Skeletal muscle satellite cell (primary cell): ENCODE measurements around the gene PADI3. TPM values are rescaled to one million over a fixed set of nuclear protein-coding genes. Genes with fewer than 3 reads are reported as not detected.

Experiments
- H3K27me3 ChIP-seq: 2 replicates; pipeline ENCODE4 v1.7.0; 2013; ENCODE audit warnings: low read length; ENCODE audit not compliant: control insufficient read depth, insufficient read depth
- H3K36me3 ChIP-seq: 2 replicates; pipeline ENCODE4 v1.7.0; 2013; ENCODE audit warnings: mild to moderate bottlenecking, control low read depth, low read length; ENCODE audit not compliant: insufficient read depth
- H3K4me1 ChIP-seq: 2 replicates; pipeline ENCODE4 v1.7.0; 2013; ENCODE audit warnings: low read length; ENCODE audit not compliant: control insufficient read depth, insufficient read depth
- H3K4me2 ChIP-seq: 2 replicates; pipeline ENCODE4 v1.7.0; 2013; ENCODE audit warnings: mild to moderate bottlenecking, low read length
- H3K4me3 ChIP-seq: 2 replicates; pipeline ENCODE4 v1.7.0; 2013; ENCODE audit warnings: low read length
- H3K9ac ChIP-seq: 2 replicates; pipeline ENCODE4 v1.7.0; 2013; ENCODE audit warnings: mild to moderate bottlenecking, low read depth, low read length, moderate library complexity
- H3K9me3 ChIP-seq: replicated peaks from 2 replicates; pipeline ENCODE4 v1.7.0; 2013; ENCODE audit warnings: mild to moderate bottlenecking, control low read depth, low read length
- total RNA-seq: library from RNA; depleted of rRNA; stranded (reverse); fragments of >200 nt; gene quantifications from 2 replicates; pipeline ENCODE4 v1.2.3, GENCODE V29; 2012; rRNA removed

PADI3 gene, protein sequence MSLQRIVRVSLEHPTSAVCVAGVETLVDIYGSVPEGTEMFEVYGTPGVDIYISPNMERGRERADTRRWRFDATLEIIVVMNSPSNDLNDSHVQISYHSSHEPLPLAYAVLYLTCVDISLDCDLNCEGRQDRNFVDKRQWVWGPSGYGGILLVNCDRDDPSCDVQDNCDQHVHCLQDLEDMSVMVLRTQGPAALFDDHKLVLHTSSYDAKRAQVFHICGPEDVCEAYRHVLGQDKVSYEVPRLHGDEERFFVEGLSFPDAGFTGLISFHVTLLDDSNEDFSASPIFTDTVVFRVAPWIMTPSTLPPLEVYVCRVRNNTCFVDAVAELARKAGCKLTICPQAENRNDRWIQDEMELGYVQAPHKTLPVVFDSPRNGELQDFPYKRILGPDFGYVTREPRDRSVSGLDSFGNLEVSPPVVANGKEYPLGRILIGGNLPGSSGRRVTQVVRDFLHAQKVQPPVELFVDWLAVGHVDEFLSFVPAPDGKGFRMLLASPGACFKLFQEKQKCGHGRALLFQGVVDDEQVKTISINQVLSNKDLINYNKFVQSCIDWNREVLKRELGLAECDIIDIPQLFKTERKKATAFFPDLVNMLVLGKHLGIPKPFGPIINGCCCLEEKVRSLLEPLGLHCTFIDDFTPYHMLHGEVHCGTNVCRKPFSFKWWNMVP
- total RNA-seq = not detected in 2 replicates

DNA sequence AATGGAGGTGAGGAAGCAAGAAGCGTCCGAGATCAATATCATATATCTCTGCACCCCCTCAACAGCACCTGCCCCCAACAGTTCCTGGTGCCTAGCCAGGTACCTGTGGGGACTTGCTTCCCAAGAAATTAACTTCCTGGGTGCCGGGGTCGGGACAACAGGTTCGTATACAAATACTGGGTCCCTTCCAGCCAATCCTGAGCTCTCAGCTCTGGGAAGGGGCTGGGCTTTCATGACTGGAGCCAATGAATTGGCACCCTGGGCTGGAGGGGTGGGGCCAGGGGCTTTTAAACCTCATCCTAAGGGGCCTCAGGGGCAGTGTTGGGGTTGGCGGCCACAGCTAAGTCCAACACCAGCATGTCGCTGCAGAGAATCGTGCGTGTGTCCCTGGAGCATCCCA lies at the start of gene PADI3:
Gene PADI3, plus strand, starts transcription at position 318 of the 400 bp plus-strand sequence. Its CDS starts 40 bp downstream, at position 358.
- Histone ChIP-seq H3K9me3 (no peaks in the 10 kb centered on the region), H3K4me2 (no peak within 1 kb of the TSS), H3K36me3 (no peaks in the 10 kb centered on the region), H3K4me3 (no peak within 1 kb of the TSS), H3K4me1 (peaks cover 29% of the 10 kb centered on the region), H3K9ac (no peak within 1 kb of the TSS), H3K27me3 (no peaks in the 10 kb centered on the region)

DNA sequence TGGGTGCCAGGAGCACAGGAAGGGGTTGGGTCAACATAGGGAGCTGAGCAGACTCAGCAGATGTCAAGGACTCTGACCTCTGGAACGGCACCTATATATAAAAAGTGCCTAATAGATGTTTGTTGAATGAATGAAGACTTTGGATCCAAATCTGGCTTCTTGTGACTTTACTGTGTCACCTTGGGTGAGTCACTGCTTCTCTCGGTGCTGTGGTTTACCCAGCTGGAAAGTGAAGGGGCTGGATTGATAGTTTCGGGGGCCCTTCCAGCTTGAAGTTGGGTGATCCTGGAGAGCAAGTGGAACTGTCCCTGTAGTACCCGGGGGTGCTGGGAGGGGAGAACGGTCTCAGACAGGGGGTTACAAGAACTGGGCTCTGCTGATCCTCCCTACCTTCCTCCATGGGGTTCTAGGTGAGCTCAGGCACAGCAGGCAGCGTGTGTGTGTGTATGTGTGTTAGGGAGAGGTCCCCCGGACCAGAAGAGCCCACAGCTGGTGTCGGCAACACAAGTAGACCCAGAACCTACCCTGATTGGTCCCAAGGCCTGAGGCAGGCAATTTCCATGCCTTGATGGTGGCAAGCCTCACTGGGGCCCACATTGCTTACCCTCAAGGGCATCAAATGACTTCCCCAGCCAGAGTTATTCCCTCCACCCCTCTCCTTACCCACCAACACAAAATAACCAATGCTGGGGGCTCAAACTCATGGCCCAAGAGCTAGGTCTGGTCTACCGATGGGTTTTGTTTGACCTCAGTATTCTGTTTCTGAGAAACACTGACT lies 49.4 kb upstream of the PADI3 start:
- peaks cover 16% of the 10 kb centered on the region for H3K4me1 ChIP-seq
- no peak overlapping the region for H3K9ac ChIP-seq
- H3K27me3 ChIP-seq = no peaks in the 10 kb centered on the region
- no peaks in the 10 kb centered on the region for H3K9me3 ChIP-seq
- no peak overlapping the region for H3K4me3 ChIP-seq
- H3K4me2 ChIP-seq = no peak overlapping the region
- no peaks in the 10 kb centered on the region for H3K36me3 ChIP-seq

DNA sequence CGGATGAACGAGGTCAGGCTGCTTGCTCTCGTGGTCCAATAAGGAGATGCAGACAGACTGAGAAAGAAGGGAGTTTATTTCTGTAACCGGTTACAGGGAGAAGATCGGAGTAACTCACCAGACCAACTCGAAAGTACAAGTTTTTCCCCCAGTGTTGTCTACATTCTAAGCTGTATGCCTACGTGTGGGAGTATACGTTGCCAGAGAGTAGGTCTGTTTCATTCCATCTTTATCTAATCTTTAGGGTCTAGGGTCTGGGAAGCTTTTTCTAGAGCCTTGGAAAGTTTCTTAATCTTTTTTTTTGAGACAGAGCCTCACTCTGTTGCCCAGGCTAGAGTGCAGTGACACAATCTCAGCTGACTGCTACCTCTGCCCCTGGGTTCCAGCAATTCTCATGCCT lies 48.7 kb upstream of the PADI3 start:
- no peak overlapping the region for H3K9ac ChIP-seq
- no peaks in the 10 kb centered on the region for H3K27me3 ChIP-seq
- H3K4me1 ChIP-seq = peaks cover 16% of the 10 kb centered on the region
- no peaks in the 10 kb centered on the region for H3K36me3 ChIP-seq
- H3K4me2 ChIP-seq = no peak overlapping the region
- no peaks in the 10 kb centered on the region for H3K9me3 ChIP-seq
- H3K4me3 ChIP-seq = no peak overlapping the region

DNA sequence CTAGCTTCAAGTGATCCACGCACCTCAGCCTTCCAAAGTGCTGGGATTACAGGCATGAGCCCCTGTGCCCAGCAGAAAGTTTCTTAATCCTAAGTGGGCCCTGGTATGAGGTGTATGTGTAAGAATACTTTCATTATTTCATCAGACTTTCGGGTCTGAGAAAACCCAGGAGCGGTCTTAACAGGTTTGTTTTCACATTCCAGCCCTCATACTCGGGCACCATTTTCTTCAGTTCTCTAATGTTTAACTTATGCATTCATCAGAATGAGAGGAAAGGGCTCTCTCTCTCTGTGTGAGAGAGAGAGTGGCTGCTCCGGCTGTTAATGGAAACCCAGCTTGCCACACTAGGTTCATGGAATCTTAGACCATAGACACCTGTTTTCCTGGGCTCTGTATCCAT lies 48.1 kb upstream of the PADI3 start:
- Histone ChIP-seq H3K27me3 (no peaks in the 10 kb centered on the region), H3K4me2 (no peak overlapping the region), H3K9ac (no peak overlapping the region), H3K9me3 (no peaks in the 10 kb centered on the region), H3K36me3 (no peaks in the 10 kb centered on the region), H3K4me1 (peaks cover 16% of the 10 kb centered on the region), H3K4me3 (no peak overlapping the region)

DNA sequence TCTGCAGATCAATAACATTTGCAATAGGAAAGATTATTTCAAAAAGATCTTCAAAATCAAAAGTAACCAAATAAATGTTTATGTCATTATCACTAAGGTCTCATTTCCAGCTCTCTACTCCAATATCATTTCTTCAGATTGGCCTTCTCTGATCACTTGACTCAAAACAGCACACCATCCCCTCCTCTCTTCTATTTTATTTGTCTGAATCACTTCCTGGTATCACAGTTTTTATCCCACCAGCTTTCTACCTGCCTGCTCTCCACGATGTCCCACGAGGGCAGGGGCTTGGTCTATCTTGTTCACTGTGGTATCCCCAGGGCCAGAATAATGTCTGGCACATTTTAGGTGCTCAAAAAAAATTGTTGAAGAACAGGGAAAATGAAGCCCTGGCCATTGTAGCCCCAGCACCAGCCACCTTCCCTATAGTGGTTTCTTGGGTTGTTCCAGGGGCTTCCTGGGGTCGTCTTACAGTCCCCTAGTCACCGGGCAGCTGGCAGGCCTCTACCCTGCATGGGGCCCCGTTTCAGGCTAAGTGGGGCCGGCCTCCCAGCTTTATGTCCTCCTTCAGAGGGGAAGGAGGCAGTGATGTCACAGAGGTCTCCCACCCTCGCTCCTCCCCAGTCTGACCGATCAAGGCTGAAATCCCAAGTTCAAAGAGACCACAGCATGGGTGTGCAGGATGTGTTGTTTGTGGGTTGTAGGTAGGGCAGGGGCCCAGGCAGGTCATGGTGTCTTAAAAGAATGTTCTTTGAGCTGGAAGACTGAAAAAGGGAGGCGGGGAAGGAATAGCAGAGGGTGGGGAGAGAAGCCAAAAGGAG lies 47.5 kb upstream of the PADI3 start:
- H3K9ac ChIP-seq = no peak overlapping the region
- no peaks in the 10 kb centered on the region for H3K9me3 ChIP-seq
- no peaks in the 10 kb centered on the region for H3K36me3 ChIP-seq
- H3K4me3 ChIP-seq = no peak overlapping the region
- H3K27me3 ChIP-seq = no peaks in the 10 kb centered on the region
- no peak overlapping the region for H3K4me2 ChIP-seq
- H3K4me1 ChIP-seq = peaks cover 16% of the 10 kb centered on the region

DNA sequence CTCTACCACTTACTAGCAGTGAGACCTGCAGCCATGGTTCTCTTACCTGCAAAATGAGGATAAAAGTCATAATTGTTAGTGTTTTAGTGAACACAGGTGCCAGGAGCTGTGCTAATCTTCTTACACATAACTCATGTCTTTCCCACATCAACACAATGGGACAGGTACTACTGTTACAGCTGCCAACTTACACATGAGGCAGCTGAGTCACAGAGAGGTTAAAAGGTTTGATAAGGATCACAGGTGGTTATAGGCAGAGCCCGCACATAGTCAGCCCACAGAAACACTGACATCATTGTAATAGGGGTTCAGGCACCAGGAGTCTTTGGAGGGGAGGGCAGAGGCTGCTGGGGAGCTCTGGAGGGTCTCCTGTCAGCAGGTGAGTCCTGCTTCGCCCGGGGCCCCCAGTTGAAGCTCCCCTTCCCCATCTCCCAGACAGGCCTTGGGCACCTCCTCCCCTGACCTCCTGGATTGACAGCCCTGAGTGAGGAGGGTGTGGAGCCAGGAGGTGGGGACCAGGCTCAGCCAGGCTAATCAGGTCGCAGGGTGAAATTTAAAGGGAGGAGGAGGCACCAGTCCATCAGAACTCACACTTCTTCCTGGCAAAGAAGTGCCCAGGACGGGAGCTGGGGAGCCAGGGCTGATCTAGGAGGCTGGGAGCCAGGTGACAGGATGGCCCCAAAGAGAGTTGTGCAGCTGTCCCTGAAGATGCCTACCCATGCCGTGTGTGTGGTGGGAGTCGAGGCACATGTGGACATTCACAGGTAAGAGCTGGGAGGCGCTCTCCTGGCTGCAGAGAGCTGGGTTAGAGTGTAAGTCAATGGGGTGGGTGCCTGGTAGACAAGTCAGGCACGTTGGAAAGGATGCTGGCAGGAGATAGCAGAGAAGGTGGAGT lies 44.1 kb upstream of the PADI3 start, which contains the start of gene PADI1:
Gene PADI1, plus strand, starts transcription at position 583 of the 895 bp plus-strand sequence. Its CDS starts 90 bp downstream, at position 673.
- Histone ChIP-seq H3K4me3 (no peak within 1 kb of the TSS), H3K4me1 (peaks cover 14% of the 10 kb centered on the region), H3K9me3 (no peaks in the 10 kb centered on the region), H3K27me3 (no peaks in the 10 kb centered on the region), H3K4me2 (no peak within 1 kb of the TSS), H3K36me3 (no peaks in the 10 kb centered on the region), H3K9ac (no peak within 1 kb of the TSS)

DNA sequence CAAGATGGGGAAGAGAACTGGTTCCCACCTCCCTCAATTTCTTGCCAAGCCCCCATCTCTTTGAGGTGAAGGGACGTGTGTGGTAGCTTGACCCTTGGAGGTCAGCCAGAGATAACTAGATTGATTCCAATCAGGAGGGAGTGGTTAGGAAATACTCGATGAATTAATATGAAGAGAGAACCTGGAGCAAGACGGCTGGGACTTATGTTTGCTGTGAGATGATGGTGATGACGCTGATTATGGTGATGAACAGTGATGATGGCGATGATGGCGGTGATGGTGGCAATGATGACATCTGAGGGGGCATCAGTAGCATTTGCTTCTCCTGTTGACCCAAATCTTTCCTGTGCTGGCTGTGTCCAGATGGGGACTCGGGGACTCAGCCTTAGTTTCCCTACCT lies 43.2 kb upstream of the PADI3 start:
- no peak overlapping the region for H3K4me2 ChIP-seq
- peaks cover 14% of the 10 kb centered on the region for H3K4me1 ChIP-seq
- no peak overlapping the region for H3K9ac ChIP-seq
- no peaks in the 10 kb centered on the region for H3K9me3 ChIP-seq
- no peaks in the 10 kb centered on the region for H3K36me3 ChIP-seq
- no peak overlapping the region for H3K4me3 ChIP-seq
- H3K27me3 ChIP-seq = no peaks in the 10 kb centered on the region

DNA sequence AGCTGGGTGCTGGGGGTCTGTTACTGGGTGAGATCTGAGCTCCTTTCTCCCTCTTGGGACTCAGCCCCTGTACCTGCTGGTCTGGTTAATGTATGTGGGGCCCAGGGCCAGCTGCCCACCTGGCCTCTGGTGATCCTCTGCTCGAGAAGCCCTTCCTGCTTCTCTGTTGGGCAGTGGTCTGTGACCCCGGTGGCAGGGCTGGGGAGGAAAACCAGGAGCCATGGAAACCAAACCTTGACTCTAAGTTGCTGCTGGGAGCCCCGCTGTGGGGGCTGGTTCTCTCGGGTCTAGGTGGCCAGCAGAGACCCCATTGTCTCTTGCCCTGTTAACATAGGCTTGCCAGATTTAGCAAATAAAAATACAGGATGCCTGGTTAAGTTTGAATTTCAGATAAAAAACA lies 42.7 kb upstream of the PADI3 start:
- Histone ChIP-seq H3K27me3 (no peaks in the 10 kb centered on the region), H3K4me3 (no peak overlapping the region), H3K36me3 (no peaks in the 10 kb centered on the region), H3K9ac (no peak overlapping the region), H3K9me3 (no peaks in the 10 kb centered on the region), H3K4me1 (peaks cover 14% of the 10 kb centered on the region), H3K4me2 (no peak overlapping the region)

DNA sequence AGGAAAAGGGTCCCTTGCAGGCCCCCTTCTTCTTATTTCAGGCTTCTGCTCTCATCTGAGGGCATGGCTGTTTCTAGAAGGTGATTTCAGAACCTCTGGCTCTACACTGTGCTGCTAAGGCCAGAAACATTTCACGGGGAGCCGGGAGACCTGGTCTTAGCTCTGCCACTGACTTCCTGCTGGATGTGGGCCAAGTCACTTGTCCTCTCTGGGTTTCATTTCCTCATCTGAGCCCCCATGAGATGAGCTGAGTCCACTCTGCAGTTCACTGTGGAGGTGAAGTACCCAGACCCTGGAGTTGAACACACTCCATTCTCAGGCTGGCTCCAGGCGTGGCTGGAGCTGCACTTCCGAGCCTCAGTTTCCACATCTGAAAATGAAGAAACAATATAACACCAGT lies 41.9 kb upstream of the PADI3 start:
- Histone ChIP-seq H3K9me3 (no peaks in the 10 kb centered on the region), H3K4me1 (peaks cover 11% of the 10 kb centered on the region), H3K9ac (no peak overlapping the region)

DNA sequence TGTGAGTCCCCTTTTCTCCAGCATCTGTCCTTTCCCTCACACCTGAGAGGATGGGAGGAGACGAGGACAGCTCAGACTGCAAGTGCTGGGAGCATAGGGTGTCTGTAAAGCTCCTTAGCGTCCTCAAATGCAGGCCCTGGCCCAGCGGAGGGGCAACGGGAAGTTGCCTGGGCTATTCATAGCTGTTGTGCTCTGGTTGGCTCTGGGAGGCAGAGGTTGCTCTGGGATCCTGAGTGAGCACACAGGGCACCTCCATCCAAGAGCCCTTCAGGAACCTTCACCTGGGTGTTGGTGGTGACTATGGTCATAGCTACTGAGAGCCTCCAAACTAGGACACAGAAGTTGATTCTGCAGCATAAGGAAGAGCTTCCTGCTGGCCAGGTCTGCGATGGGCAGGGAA lies 41.4 kb upstream of the PADI3 start:
- H3K36me3 ChIP-seq = no peaks in the 10 kb centered on the region
- peaks cover 16% of the 10 kb centered on the region for H3K4me1 ChIP-seq
- H3K4me3 ChIP-seq = no peak overlapping the region
- no peak overlapping the region for H3K4me2 ChIP-seq
- H3K27me3 ChIP-seq = no peaks in the 10 kb centered on the region
- H3K9ac ChIP-seq = no peak overlapping the region
- no peaks in the 10 kb centered on the region for H3K9me3 ChIP-seq

More for the DNA sequence above, 41.9 kb upstream of the PADI3 start:
- Histone ChIP-seq H3K4me2 (no peak overlapping the region), H3K36me3 (no peaks in the 10 kb centered on the region), H3K4me3 (no peak overlapping the region), H3K27me3 (no peaks in the 10 kb centered on the region)
